ENCODE measurements around the gene SLC35A3.

SLC35A3 gene

GRCh38 chr1:99963041-99963795, 6.6 kb upstream of the SLC35A3 start:
- TF ChIP-seq, protein P1, sequence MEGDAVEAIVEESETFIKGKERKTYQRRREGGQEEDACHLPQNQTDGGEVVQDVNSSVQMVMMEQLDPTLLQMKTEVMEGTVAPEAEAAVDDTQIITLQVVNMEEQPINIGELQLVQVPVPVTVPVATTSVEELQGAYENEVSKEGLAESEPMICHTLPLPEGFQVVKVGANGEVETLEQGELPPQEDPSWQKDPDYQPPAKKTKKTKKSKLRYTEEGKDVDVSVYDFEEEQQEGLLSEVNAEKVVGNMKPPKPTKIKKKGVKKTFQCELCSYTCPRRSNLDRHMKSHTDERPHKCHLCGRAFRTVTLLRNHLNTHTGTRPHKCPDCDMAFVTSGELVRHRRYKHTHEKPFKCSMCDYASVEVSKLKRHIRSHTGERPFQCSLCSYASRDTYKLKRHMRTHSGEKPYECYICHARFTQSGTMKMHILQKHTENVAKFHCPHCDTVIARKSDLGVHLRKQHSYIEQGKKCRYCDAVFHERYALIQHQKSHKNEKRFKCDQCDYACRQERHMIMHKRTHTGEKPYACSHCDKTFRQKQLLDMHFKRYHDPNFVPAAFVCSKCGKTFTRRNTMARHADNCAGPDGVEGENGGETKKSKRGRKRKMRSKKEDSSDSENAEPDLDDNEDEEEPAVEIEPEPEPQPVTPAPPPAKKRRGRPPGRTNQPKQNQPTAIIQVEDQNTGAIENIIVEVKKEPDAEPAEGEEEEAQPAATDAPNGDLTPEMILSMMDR (IDR thresholded peaks at IDR 0.05): no peak
- H3K4me1 ChIP-seq: peaks cover 3% of the 10 kb centered on the region
- no peaks in the 10 kb centered on the region for H3K9me3 ChIP-seq (ENCODE audit: control insufficient read depth, low read length)
- H3K4me2 ChIP-seq (ENCODE audit: low read length): no peak overlapping the region
- no peaks in the 10 kb centered on the region for H3K27me3 ChIP-seq (ENCODE audit: control insufficient read depth, insufficient read depth, low read length)
- H3K36me3 ChIP-seq (ENCODE audit: control insufficient read depth, insufficient read depth, low read length): no peaks in the 10 kb centered on the region
- no peak overlapping the region for H2AFZ ChIP-seq
- no peak overlapping the region for H3K9ac ChIP-seq
- no peaks in the 10 kb centered on the region for H3K79me2 ChIP-seq
- no peak overlapping the region for H3K27ac ChIP-seq
- no peak overlapping the region for H3K4me3 ChIP-seq (ENCODE audit: low read depth, low read length)

- Histone ChIP-seq H3K79me2 (no peaks in the 10 kb centered on the region), H3K36me3 (ENCODE audit: control insufficient read depth, insufficient read depth, low read length) (no peaks in the 10 kb centered on the region), H3K4me1 (peaks cover 3% of the 10 kb centered on the region), H3K4me2 (ENCODE audit: low read length) (peak overlapping the region; percentile 36), H3K27me3 (ENCODE audit: control insufficient read depth, insufficient read depth, low read length) (no peaks in the 10 kb centered on the region), H3K9ac (no peak overlapping the region), H3K27ac (peak overlapping the region; percentile 59), H2AFZ (peak overlapping the region; percentile 11), H3K9me3 (ENCODE audit: control insufficient read depth, low read length) (no peaks in the 10 kb centered on the region), H3K4me3 (ENCODE audit: low read depth, low read length) (no peak overlapping the region)
- TF ChIP-seq, protein P1 (IDR thresholded peaks at IDR 0.05): no peak
These were observed 5.0 kb upstream of the SLC35A3 start for GRCh38 chr1:99964806-99965205.

- peak overlapping the region; percentile 36 for H3K4me2 ChIP-seq (ENCODE audit: low read length)
- no peaks in the 10 kb centered on the region for H3K9me3 ChIP-seq (ENCODE audit: control insufficient read depth, low read length)
- H3K27ac ChIP-seq: peak overlapping the region; percentile 64
- peak overlapping the region; percentile 32 for H3K4me3 ChIP-seq (ENCODE audit: low read depth, low read length)
- peaks cover 4% of the 10 kb centered on the region for H3K4me1 ChIP-seq
- no peaks in the 10 kb centered on the region for H3K36me3 ChIP-seq (ENCODE audit: control insufficient read depth, insufficient read depth, low read length)
- no peak overlapping the region for H2AFZ ChIP-seq
- peaks cover under 1% of the 10 kb centered on the region for H3K79me2 ChIP-seq
- TF ChIP-seq, protein P1 (IDR thresholded peaks at IDR 0.05): no peak
- no peak overlapping the region for H3K9ac ChIP-seq
- H3K27me3 ChIP-seq (ENCODE audit: control insufficient read depth, insufficient read depth, low read length): no peaks in the 10 kb centered on the region
These were observed 4.0 kb upstream of the SLC35A3 start for GRCh38 chr1:99965646-99966375.

- H3K27ac ChIP-seq: no peak overlapping the region
- no peaks in the 10 kb centered on the region for H3K36me3 ChIP-seq (ENCODE audit: control insufficient read depth, insufficient read depth, low read length)
- peaks cover 8% of the 10 kb centered on the region for H3K79me2 ChIP-seq
- H3K4me3 ChIP-seq (ENCODE audit: low read depth, low read length): no peak overlapping the region
- TF ChIP-seq, protein P1 (IDR thresholded peaks at IDR 0.05): no peak
- H3K27me3 ChIP-seq (ENCODE audit: control insufficient read depth, insufficient read depth, low read length): no peaks in the 10 kb centered on the region
- no peaks in the 10 kb centered on the region for H3K9me3 ChIP-seq (ENCODE audit: control insufficient read depth, low read length)
- peaks cover 5% of the 10 kb centered on the region for H3K4me1 ChIP-seq
- no peak overlapping the region for H3K9ac ChIP-seq
- no peak overlapping the region for H2AFZ ChIP-seq
- no peak overlapping the region for H3K4me2 ChIP-seq (ENCODE audit: low read length)
These were observed 1.6 kb upstream of the SLC35A3 start for GRCh38 chr1:99968214-99968613.

Measured in parathyroid adenoma (tissue), 2 donors.